SK-N-MC (cell line): ENCODE measurements around the gene DISP2.

ENCODE experiments used
- EZH2 ChIP-seq: fragments of 200-600 bp; sonication (generic); IDR thresholded peaks from one replicate; pipeline ENCODE4 v1.6.1; 2017; ENCODE audit warnings: antibody characterized with exemption
- POLR2AphosphoS5 ChIP-seq: IDR thresholded peaks from 2 replicates; pipeline ENCODE4 v1.6.1; 2012; ENCODE audit warnings: mild to moderate bottlenecking, low read depth, low read length, borderline replicate concordance

GRCh38 chr15:40407330-40407990, 49.4 kb downstream of the DISP2 start:
- no peak for TF ChIP-seq POLR2AphosphoS5
- no peak for TF ChIP-seq EZH2
